GM10266 (cell line): ENCODE measurements around the gene KAT8.
"Not testable (repeated sequence)": the region's sequence is repeated elsewhere in the genome, so short reads cannot be mapped to it uniquely, and the experiment has no call there.

Source experiments
- DNase-seq: peaks from one replicate; pipeline ENCODE4 v3.0.0; 2012; ENCODE audit errors: extremely low spot score
- TF ChIP-seq, protein P1 (sequence below): IDR thresholded peaks from 2 replicates; pipeline ENCODE4 v1.5.1; 2012; ENCODE audit warnings: mild to moderate bottlenecking, low read depth; ENCODE audit not compliant: control insufficient read depth, insufficient read depth; ENCODE audit errors: missing control alignments

Gene KAT8

DNA sequence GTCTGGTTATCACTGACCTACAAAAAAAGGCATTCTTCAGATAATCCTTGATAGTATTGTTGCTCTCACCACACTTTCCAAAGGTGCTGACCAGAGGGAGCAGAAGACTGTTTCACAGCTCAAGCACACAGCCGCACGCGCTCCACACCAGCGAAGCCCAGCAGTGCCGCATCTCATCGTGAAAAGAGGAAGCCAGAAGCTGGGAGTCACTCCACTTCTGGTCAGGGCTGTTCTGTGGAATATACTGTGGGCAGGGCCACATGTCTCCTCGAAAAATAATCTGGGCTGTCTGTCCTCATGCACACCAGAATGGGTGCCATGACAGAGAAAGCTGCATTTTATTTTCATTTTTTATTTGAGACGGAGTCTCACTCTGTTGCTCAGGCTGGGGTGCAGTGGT is 39.7 kb downstream of the KAT8 start:
- DNase-seq: no peak
- TF ChIP-seq, protein P1, sequence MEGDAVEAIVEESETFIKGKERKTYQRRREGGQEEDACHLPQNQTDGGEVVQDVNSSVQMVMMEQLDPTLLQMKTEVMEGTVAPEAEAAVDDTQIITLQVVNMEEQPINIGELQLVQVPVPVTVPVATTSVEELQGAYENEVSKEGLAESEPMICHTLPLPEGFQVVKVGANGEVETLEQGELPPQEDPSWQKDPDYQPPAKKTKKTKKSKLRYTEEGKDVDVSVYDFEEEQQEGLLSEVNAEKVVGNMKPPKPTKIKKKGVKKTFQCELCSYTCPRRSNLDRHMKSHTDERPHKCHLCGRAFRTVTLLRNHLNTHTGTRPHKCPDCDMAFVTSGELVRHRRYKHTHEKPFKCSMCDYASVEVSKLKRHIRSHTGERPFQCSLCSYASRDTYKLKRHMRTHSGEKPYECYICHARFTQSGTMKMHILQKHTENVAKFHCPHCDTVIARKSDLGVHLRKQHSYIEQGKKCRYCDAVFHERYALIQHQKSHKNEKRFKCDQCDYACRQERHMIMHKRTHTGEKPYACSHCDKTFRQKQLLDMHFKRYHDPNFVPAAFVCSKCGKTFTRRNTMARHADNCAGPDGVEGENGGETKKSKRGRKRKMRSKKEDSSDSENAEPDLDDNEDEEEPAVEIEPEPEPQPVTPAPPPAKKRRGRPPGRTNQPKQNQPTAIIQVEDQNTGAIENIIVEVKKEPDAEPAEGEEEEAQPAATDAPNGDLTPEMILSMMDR: no peak

DNA sequence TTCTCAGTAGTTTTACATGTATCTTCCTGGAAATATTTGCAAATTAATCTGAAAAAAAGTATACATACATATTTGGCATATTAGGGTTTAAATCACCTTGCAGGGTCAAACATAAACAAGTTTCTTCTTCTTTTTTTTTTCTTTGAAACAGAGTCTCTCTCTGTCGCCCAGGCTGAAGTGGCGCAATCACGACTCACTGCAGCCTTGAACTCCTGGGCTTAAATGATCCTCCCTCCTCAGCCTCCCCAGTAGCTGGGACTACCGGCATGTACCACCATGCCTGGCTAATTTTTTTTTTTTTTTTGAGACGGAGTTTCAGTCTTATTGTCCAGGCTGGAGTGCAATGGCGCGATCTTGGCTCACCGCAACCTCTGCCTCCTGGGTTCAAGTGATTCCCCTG is 49.9 kb downstream of the KAT8 start:
- no peak for DNase-seq
- TF ChIP-seq, protein P1: no peak

DNA sequence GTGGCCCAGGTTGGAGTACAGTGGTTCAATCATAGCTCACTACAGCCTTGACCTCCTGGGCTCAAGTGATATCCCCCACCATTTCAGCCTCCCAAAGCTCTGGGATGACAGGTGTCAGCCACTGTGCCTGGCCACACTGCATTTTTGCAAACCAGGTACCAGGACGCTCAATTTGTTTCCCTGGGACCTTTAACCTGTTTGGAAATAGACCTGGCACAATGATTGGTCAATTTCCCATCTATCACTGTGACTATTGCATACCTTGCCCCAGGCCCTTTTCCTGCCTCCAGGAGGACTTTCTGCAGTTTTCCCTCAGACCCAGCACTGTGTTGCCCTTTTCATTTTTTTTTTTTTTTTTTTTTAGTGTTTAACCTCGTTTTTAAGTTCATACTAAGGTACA is 51.4 kb downstream of the KAT8 start:
- TF ChIP-seq, protein P1: no peak

DNA sequence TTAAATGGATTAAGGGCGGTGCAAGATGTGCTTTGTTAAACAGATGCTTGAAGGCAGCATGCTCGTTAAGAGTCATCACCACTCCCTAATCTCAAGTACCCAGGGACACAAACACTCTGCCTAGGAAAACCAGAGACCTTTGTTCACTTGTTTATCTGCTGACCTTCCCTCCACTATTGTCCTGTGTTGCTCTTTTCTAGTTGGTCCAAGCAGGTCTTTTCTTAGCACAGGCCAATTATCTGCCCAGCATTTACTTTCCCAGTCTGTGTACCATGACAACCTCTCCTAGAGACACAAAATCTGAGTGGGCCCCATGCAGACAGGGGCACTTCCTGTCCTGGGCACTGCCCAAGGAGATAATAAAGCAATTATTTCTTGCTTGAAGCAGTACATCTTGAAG is 52.6 kb downstream of the KAT8 start:
- DNase-seq: not testable (repeated sequence)

More for the DNA sequence above, 51.4 kb downstream of the KAT8 start:
- DNase-seq: no peak

DNA sequence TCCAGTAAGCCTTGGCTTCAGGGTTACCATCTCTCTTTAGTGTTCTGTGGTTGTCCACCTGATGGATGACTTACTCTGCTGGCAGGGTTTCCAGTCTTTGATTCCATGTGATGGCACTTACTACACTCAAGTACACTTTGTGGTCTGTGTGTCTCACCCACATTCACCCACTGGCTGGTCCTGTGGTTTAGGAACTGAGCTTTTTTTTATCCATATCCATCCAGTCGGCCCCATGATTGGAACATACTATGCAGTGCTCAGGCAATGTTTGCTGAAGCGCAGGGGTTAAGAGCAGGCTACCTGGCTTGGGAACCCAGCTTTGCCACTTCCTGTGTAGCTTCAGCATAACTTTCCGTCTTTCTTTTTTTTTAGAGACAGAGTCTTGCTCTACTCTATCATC is 59.7 kb downstream of the KAT8 start:
- DNase-seq: no peak
- TF ChIP-seq, protein P1: no peak

DNA sequence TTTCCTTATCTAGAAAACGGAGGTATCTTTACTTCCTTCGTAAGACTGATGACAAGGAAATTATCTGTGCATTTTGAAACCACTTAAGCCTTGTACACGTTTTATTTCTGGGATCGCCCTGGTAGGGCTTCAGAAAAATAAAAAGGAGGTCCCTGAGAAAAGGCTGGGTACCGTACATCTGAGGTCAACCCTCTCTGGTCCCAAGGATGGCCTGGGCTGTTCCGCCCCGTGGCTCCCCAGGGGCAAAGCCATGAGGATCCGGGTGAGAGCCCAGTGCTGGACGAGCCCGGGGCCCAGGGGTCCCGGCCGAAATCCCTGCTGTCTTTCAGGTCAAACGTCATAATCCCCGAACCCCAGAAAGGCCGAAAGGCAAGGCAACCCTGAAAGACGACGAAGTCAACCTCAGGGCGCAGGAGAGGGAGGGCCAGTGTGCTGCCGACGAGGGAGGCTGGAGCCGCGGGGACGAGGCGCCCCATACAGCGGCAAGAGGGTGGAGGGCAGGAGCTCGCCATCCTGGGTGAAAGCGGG is 61.8 kb downstream of the KAT8 start:
- TF ChIP-seq, protein P1: no peak
- DNase-seq: no peak

DNA sequence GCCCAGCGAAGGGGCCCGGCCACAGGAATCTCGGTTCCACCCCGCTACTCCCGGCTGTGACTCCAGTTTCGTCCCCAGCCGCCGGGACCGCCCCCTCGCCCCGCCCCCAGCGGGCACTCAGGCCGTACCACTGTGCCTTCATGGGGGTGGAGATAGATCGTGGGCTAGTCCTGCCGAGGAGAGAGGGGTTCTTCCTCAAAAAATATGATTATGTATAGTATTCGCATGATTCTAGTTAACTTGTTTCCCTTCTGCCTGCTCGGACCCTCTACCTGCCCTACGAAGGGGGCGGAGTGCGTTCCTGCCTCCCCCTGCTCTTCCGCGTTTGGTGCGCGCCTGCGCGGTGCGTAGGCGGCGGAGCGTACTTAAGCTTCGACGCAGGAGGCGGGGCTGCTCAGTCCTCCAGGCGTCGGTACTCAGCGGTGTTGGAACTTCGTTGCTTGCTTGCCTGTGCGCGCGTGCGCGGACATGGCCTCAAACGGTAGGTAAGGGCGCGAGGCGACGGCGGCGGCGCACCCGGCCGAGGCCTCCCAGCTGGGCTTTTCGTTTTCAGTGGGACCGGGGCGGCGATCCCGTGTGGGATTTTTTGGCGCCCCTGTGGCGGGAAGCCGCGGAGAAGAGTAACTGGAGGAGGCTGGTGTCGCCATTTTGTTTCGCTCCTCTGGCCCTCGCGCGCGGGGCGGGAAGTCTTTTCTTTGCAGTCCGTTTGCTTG is 62.4 kb downstream of the KAT8 start, which contains the start of gene FUS:
FUS (plus strand) TSS at position 393 of the 713 bp plus-strand sequence; CDS start at position 469, 76 bp downstream.
- TF ChIP-seq, protein P1: no peak
- DNase-seq: peak; percentile 96
